PC-3 (cell line): ENCODE measurements around the gene FBLN7. TPM values are rescaled to one million over a fixed set of nuclear protein-coding genes. Genes with fewer than 3 reads are reported as not detected.

Source experiments
- ATAC-seq: fragments of 200-7000 bp; cut with Tn5 transposase; 2 replicates; pipeline ENCODE4 v1.9.1; 2020; ENCODE audit warnings: mild to moderate bottlenecking, moderate library complexity
- BruUV-seq: library from RNA; stranded (reverse); fragments of 400-500 nt; replicated peaks from 2 replicates; lab custom pipeline; 2021; lab: Mats Ljungman, UMichigan
- CTCF ChIA-PET: fragments of 300-600 bp; sonication (Branson Sonifier 250); formaldehyde crosslinking; loops from one replicate; lab custom pipeline; 2022; ENCODE audit warnings: antibody characterized with exemption; lab: Charles Lee
- POLR2A ChIA-PET: fragments of 300-600 bp; sonication (Branson Sonifier 250); formaldehyde crosslinking; loops from one replicate; lab custom pipeline; 2022; ENCODE audit warnings: antibody characterized with exemption; ENCODE audit not compliant: unreplicated experiment; lab: Charles Lee
- DNase-seq: peaks from one replicate; pipeline ENCODE4 v3.0.0-alpha.2; 2015
- H2AFZ ChIP-seq: fragments of 300-600 bp; sonication (generic); 2 replicates; pipeline ENCODE4 v1.6.0; 2016; ENCODE audit warnings: antibody characterized with exemption, low read length
- H3F3A ChIP-seq: fragments of 300-600 bp; sonication (generic); one replicate; pipeline ENCODE4 v1.6.0; 2017; ENCODE audit warnings: antibody characterized with exemption, low read length, control low read depth, mild to moderate bottlenecking; ENCODE audit not compliant: unreplicated experiment
- H3K27ac ChIP-seq: fragments of 300-600 bp; sonication (generic); 2 replicates; pipeline ENCODE4 v1.5.1; 2016; ENCODE audit warnings: mild to moderate bottlenecking, low read length
- H3K27me3 ChIP-seq: fragments of 300-600 bp; sonication (generic); 2 replicates; pipeline ENCODE4 v1.6.1; 2016; ENCODE audit warnings: low read length, mixed read lengths
- H3K36me3 ChIP-seq: fragments of 300-600 bp; sonication (generic); 2 replicates; pipeline ENCODE4 v1.6.1; 2016; ENCODE audit warnings: low read depth, mixed run types, low read length, mixed read lengths
- H3K4me1 ChIP-seq: fragments of 300-600 bp; sonication (generic); 2 replicates; pipeline ENCODE4 v1.5.1; 2016; ENCODE audit warnings: low read length; ENCODE audit not compliant: insufficient read depth
- H3K4me2 ChIP-seq: fragments of 300-600 bp; sonication (generic); 2 replicates; pipeline ENCODE4 v1.6.0; 2016; ENCODE audit warnings: low read length
- H3K4me3 ChIP-seq: fragments of 300-600 bp; sonication (generic); 2 replicates; pipeline ENCODE4 v1.5.1; 2016; ENCODE audit warnings: mild to moderate bottlenecking, low read length, mixed read lengths
- H3K79me2 ChIP-seq: fragments of 300-600 bp; sonication (generic); 2 replicates; pipeline ENCODE4 v1.6.1; 2017; ENCODE audit warnings: low read length, mixed read lengths
- H3K9ac ChIP-seq: fragments of 300-600 bp; sonication (generic); 2 replicates; pipeline ENCODE4 v1.6.0; 2016; ENCODE audit warnings: mild to moderate bottlenecking, low read length
- H3K9me2 ChIP-seq: fragments of 300-600 bp; sonication (generic); replicated peaks from 2 replicates; pipeline ENCODE4 v1.6.1; 2016; ENCODE audit warnings: mixed run types, low read length, mixed read lengths
- H3K9me3 ChIP-seq: fragments of 300-600 bp; sonication (generic); 2 replicates; pipeline ENCODE4 v1.6.1; 2016; ENCODE audit warnings: low read length, mixed read lengths
- H4K20me1 ChIP-seq: fragments of 300-600 bp; sonication (generic); 2 replicates; pipeline ENCODE4 v1.6.1; 2016; ENCODE audit warnings: low read length, mixed read lengths
- CTCF ChIP-seq: fragments of 300-600 bp; sonication (generic); conservative IDR thresholded peaks from 2 replicates; pipeline ENCODE4 v1.5.1; 2017; ENCODE audit warnings: antibody characterized with exemption, low read depth, mild to moderate bottlenecking, low read length
- EZH2 ChIP-seq: fragments of 300-600 bp; sonication (generic); IDR thresholded peaks from one replicate; pipeline ENCODE4 v1.6.1; 2017; ENCODE audit warnings: antibody characterized with exemption, mild to moderate bottlenecking, low read length; ENCODE audit not compliant: unreplicated experiment
- EZH2phosphoT487 ChIP-seq: fragments of 300-600 bp; sonication (generic); IDR thresholded peaks from 2 replicates; pipeline ENCODE4 v1.6.1; 2018; ENCODE audit warnings: mild to moderate bottlenecking, antibody characterized with exemption, low read length, borderline replicate concordance
- intact Hi-C: fragments of 100-400 bp; cut with micrococcal nuclease; formaldehyde crosslinking; loops from 2 replicates; pipeline ENCODE4 v1.9.0; 2023
- total RNA-seq: library from RNA; depleted of rRNA; stranded (reverse); fragments of >200 nt; gene quantifications from 2 replicates; pipeline ENCODE4 v1.2.3, GENCODE V29; 2014

Gene FBLN7
- total RNA-seq, 1 experiment from 2014 or later, result 2.2 TPM

GRCh38 chr2:112168422-112169124, 30.4 kb downstream of the FBLN7 start:
- intact Hi-C loops, result no loop called here
- Histone ChIP-seq H3K27me3 (no peaks in the 10 kb centered on the region), H3K4me2 (no peak overlapping the region), H3K4me3 (no peak overlapping the region), H3K9ac (no peak overlapping the region), H3K9me2 (no peaks in the 10 kb centered on the region), H4K20me1 (no peaks in the 10 kb centered on the region), H3K36me3 (no peaks in the 10 kb centered on the region), H3K79me2 (no peaks in the 10 kb centered on the region), H2AFZ (no peak overlapping the region), H3K9me3 (no peaks in the 10 kb centered on the region), H3K4me1 (no peaks in the 10 kb centered on the region), H3K27ac (no peak overlapping the region), H3F3A (no peaks in the 10 kb centered on the region)
- no TSS peak for BruUV-seq
- ChIA-PET CTCF (no interaction called here), POLR2A (no interaction called here)
- ATAC-seq, result no peak
- no peak for DNase-seq
- TF ChIP-seq CTCF (no peak), EZH2 (no peak), EZH2phosphoT487 (no peak)

- intact Hi-C loops, result no loop called here
- Histone ChIP-seq H3K9ac (no peak overlapping the region), H2AFZ (no peak overlapping the region), H3F3A (no peaks in the 10 kb centered on the region), H3K4me3 (no peak overlapping the region), H3K36me3 (no peaks in the 10 kb centered on the region), H3K4me1 (no peaks in the 10 kb centered on the region), H4K20me1 (no peaks in the 10 kb centered on the region), H3K79me2 (no peaks in the 10 kb centered on the region), H3K9me2 (no peaks in the 10 kb centered on the region), H3K27me3 (no peaks in the 10 kb centered on the region), H3K9me3 (no peaks in the 10 kb centered on the region), H3K27ac (no peak overlapping the region), H3K4me2 (no peak overlapping the region)
- no peak for DNase-seq
- TF ChIP-seq EZH2 (no peak), CTCF (no peak), EZH2phosphoT487 (no peak)
- BruUV-seq, result no TSS peak
- CTCF ChIA-PET, result no interaction called here
- ATAC-seq, result no peak
- POLR2A ChIA-PET, result no interaction called here
These were observed 32.3 kb downstream of the FBLN7 start for GRCh38 chr2:112170495-112170894.

GRCh38 chr2:112173646-112174319, 35.6 kb downstream of the FBLN7 start:
- no peaks in the 10 kb centered on the region for H3K9me3 ChIP-seq
- intact Hi-C loops, result no loop called here
- H3K4me1 ChIP-seq, result no peaks in the 10 kb centered on the region
- H3K4me3 ChIP-seq, result no peak overlapping the region
- CTCF ChIA-PET, result no interaction called here
- ATAC-seq (no peak), DNase-seq (no peak)
- no peaks in the 10 kb centered on the region for H3K9me2 ChIP-seq
- H3K4me2 ChIP-seq, result no peak overlapping the region
- no peaks in the 10 kb centered on the region for H4K20me1 ChIP-seq
- no TSS peak for BruUV-seq
- TF ChIP-seq CTCF, result no peak
- TF ChIP-seq EZH2, result no peak
- no peak for TF ChIP-seq EZH2phosphoT487
- H3K79me2 ChIP-seq, result no peaks in the 10 kb centered on the region
- no peak overlapping the region for H3K9ac ChIP-seq
- no peak overlapping the region for H2AFZ ChIP-seq
- no peaks in the 10 kb centered on the region for H3F3A ChIP-seq
- no peaks in the 10 kb centered on the region for H3K27me3 ChIP-seq
- POLR2A ChIA-PET, result no interaction called here
- H3K36me3 ChIP-seq, result no peaks in the 10 kb centered on the region
- no peak overlapping the region for H3K27ac ChIP-seq
